H1 (cell line): ENCODE measurements around the gene NAGA. TPM values are rescaled to one million over a fixed set of nuclear protein-coding genes. Genes with fewer than 3 reads are reported as not detected.

Source experiments
- BCL11A ChIP-seq, 2 experiments: IDR thresholded peaks; one replicate each; pipeline ENCODE4 v1.6.1; 2011; ENCODE audit warnings: low read depth in 2 of 2, low read length in 2 of 2, mild to moderate bottlenecking in 2 of 2
- SIX5 ChIP-seq: IDR thresholded peaks from 2 replicates; pipeline ENCODE4 v1.6.1; 2011; ENCODE audit warnings: mild to moderate bottlenecking, low read depth, low read length
- TAF1 ChIP-seq: IDR thresholded peaks from 2 replicates; pipeline ENCODE4 v1.6.1; 2011; ENCODE audit warnings: mild to moderate bottlenecking, low read depth, low read length
- polyA plus RNA-seq, 7 experiments: library from polyadenylated mRNA; depleted of rRNA in 3 of 7; stranded (reverse) in 5 of 7; unstranded in 2 of 7; fragments of >200 nt in 5 of 7; fragments of 200-250 nt in 2 of 7; gene quantifications; 1 replicate in 5 of 7; 2 replicates in 1 of 7; 4 replicates in 1 of 7; pipeline versions ENCODE4 v1.2.1 to v1.2.3, GENCODE V29; 2011 to 2013; ENCODE audit warnings: missing spikeins in 2 of 7, mixed read lengths in 2 of 7
- total RNA-seq: library from RNA; stranded (reverse); fragmentation: NEBNext Ultra II Directional; extraction: Animal tissue kit (Norgen Biotek cat#: 25700); gene quantifications from 2 replicates; pipeline ENCODE4 v1.2.1, GENCODE V29; 2021

Gene NAGA
- total and polyA plus RNA-seq, 2 of the 8 experiments (the other 6 are each of a cell fraction or from before 2014, with no cell fraction given), result 14.8 to 30.7 TPM

DNA sequence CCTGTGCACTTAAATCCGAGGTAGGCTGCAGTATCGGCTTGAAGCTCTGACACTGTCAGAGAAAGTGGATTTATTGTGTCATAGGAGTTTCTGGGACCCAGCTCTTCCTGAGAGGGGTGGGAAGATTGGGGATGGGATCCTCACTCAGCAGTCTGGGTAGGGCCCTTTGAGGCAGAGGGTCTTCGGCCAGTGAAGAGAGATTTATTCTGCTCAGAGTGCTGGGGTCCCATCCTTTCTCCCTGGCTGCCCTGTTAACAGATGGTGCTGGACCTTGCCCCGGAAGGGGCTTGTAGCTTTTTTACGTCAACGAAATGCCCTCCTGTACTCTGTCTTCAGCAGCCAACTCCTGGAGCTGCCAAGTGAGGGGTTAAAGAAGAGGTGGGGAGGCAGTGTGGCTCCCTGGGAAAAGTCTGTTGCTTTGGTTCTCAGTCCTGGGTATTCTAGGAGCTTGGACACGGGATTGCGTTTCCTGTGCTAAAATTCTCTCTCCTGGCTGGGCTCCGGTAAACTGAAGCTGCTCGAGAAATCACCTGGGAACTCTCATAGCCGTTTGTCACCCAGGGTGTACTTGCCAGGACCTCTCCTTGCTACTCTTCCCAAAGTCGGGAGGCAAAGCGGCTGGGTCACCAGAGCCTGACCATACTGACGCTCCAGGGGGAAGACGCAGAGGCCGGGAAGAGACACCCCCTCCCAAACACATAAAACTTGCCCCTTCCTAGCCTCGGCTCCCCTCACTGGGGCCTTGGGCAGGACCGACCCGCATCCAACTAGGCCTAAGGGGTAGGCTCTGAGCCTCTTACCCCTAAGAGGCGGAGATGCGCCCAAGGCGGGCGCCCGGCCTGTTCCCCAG is 8.1 kb upstream of the NAGA start (continued):
- TF ChIP-seq SIX5, result no peak
- TF ChIP-seq BCL11A (IDR thresholded peaks at IDR 0.05; ENCODE audit: low read depth in 2 of 2, low read length in 2 of 2), result no peak
- no peak for TF ChIP-seq TAF1
- TF ChIP-seq, all 59 proteins: peak for 0
